Measurements from ENCODE around the gene PDXP. TPM values are rescaled to one million over a fixed set of nuclear protein-coding genes. Genes with fewer than 3 reads are reported as not detected.
"Not testable (repeated sequence)": the region's sequence is repeated elsewhere in the genome, so short reads cannot be mapped to it uniquely, and the experiment has no call there.

Gene PDXP
- polyA plus RNA-seq, 3 donors, result 14.5 to 19.8 (median 19.0) TPM

DNA sequence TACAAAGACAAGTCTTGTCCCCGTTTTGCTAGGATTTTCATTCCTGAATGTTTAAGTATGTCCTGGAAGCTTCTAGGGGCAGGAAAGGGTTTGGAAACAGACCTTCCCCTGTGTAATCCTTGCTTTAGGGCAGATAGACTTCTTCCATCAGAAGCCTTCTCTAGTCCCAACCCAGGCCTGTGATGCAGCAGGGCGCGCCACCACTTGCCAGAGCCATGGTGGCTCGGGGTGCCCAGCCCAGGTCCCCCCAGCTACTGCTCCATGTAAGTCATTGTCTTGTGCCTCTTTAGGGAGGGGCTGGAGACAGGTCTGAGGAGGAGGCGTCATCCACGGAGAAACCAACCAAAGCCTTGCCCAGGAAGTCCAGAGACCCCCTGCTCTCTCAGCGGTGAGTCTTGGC, 31.9 kb downstream of the PDXP start:
- DNase-seq, result no peak

GRCh38 chr22:37690901-37691504, 32.5 kb downstream of the PDXP start:
- no peak for DNase-seq

- no peak for DNase-seq
These were observed 34.2 kb downstream of the PDXP start for GRCh38 chr22:37692627-37693285.

GRCh38 chr22:37694131-37694530, 35.6 kb downstream of the PDXP start:
- DNase-seq, result not testable (repeated sequence)

DNA sequence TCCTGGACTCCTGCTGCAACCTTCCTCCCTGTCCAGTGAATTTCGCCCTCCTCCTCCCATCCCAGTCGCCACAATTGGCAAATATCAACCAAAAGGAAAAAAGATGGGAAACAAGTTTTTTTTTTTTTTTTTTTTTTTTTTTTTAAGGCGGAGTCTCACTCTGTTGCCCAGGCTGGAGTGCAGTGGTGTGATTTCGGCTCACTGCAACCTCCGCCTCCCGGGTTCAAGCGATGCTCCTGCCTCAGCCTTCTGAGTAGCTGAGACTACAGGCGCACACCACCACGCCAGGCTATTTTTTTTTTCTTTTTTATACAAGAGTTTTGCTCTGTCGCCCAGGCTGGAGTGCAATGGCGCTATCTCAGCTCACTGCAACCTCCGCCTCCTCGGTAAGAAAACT, 37.7 kb downstream of the PDXP start:
- not testable (repeated sequence) for DNase-seq

- peak; percentile 95 for DNase-seq
These were observed 38.4 kb downstream of the PDXP start, which contains the start of gene TRIOBP for GRCh38 chr22:37696657-37697537. Gene TRIOBP (plus strand): TSS chr22:37697048. CDS start chr22:37701366, 4,318 bp downstream.

DNA sequence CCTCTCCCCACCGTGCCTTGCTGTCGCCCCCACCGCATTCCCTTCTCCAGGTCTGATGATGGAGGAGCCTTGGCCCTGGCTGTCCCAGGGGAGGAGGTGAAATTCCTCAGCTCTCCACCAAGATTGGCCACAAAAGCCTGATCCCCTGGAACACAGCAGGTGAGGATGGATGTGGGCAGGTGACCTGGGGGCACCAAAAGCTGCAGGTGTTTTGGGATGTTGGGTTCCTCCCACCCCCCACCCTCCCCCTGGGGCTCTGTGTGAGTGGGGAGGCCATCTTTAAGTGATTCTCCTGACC, 39.0 kb downstream of the PDXP start:
- no peak for DNase-seq

- no peak for DNase-seq
These were observed 42.7 kb downstream of the PDXP start for GRCh38 chr22:37701141-37701786.

GRCh38 chr22:37703906-37704305, 45.4 kb downstream of the PDXP start:
- no peak for DNase-seq

DNA sequence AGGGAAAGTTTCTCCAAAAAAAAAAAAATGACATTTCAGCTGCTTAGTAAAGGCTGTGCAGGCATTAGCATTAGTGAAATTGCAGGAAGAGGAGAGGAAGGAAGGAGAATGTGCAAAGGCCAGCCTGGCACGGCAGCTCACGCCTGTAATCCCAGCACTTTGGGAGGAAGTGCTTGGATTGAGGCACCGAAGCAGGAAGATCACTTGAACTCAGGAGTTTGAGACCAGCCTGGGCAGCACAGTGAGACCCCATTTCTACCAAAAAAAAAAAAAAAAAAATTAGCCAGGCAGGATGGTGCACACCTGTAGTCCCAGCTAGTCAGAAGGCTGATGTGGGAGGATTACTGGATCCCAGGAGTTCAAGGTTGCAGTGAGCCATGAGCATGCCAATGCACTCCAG, 46.1 kb downstream of the PDXP start:
- no peak for DNase-seq

DNA sequence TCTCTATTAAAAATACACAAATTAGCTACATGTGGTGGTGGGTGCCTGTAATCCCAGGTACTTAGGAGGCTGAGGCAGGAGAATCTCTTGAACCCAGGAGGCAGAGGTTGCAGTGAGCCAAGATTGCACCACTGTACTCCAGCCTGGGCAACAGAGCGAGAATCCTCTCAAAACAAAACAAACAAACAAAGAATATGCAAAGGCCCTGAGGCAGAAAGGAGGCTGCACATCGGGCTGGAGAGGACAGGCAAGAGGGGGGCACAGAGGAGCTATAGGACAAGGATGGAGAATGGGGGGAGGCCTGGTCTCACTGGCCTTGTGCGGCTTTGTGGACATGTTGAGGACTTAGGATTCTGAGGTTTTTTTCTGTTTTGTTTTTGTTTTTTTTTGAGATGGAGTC, 46.7 kb downstream of the PDXP start:
- no peak for DNase-seq

DNA sequence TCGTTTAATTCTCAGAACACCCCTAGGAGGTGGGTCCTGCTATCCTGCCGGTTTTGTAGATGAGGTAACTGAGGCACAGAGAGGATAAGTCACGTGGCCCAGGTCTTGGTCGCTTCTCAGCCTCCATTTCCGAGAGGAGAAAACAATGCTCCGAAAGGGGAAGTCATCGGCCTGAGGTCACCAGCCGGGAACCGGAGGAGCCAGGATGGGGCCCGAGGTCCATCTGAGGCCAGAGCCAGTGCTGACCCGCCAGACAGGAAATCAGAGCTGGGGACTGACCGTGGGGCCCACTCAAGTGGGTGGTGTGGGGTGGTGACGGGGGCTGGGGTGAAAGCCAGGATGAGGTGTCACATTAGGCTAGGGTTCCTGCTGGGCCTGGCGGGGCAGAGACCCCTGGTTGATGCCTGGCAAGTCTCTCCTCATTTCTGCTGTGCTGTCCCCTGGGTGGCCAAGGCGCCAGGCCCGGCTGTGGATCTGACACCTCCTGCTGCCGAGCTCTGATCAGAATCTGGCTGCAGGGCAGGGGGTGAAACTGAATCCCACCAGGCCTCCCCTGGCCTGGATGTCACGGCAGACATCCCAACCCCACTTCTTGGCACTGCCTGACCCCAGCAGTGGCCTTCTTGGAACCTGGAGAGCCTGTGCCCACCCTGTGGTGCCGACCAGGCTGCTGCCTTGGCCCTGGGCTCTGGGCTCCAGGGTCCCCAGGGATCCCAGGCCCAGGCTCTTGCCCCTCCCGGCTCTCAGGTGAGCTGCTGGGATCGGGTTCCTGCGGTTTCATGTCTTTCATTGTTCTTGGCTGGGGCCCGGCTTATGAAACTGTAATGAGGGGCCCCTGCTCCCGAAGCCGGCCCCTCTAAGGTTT, 50.3 kb downstream of the PDXP start:
- no peak for DNase-seq

GRCh38 chr22:37709445-37709765, 50.9 kb downstream of the PDXP start:
- no peak for DNase-seq

- DNase-seq, result no peak
These were observed 52.2 kb downstream of the PDXP start for GRCh38 chr22:37710675-37711074.

DNA sequence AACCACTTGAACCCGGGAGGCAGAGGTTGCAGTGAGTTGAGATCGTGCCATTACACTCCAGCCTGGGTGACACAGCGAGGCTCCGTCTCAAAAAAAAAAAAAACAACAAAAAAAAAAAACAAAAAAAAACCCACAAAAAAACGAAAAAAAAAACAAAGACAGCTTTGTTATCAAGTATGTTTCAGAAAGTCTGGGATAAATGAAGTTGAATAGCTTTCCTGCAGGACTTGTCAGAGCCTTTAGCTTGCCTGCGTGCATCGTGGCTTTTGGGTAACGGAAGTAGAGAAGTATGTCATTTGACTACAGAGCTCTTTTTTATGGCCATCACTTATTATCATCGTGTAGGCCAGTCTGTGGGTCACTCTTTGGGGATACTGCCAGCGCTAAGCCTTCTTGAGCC, 53.0 kb downstream of the PDXP start:
- DNase-seq, result no peak

DNA sequence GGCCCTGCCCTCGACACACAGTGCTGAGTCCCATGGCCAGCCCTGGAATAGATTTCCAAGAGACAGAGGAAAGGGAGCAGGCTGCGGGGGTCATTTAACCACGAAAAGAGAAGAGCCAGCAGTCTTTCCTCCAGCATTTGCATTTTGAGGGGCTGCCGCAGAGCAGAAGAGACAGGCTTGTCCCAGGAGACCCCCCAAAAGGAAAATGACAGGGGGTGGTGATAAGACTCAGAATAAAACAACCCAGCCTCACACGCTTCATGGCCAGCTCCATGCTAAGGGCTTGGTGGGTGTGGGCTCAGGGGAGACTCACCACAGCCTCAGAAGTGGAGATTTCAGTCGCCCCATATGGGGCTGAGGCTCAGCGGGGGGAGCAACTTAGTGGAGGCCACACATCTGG, 55.2 kb downstream of the PDXP start:
- no peak for DNase-seq

- DNase-seq, result no peak
These were observed 56.1 kb downstream of the PDXP start for GRCh38 chr22:37714634-37715033.

DNA sequence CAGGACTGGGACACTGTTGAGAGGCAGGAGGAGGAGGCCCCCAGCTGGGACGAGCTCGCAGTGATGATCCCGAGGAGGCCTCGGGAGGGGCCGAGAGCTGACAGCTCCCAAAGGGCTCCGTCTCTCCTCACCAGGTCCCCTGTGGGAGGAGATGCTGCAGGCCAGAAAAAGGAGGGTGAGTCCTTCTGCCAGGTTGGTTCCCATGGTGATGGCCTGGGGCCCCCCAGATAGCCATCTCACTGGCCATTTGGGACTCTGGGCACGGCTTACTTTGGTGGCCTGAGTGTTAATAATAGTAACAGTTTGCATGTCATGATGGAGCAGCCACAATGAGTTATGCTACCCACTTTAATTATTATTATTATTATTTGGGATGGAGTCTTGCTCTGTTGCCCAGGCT, 57.2 kb downstream of the PDXP start:
- no peak for DNase-seq

Measured in renal pelvis (tissue), 4 donors.